ENCODE data around the gene ATP10A.

ATP10A gene

DNA sequence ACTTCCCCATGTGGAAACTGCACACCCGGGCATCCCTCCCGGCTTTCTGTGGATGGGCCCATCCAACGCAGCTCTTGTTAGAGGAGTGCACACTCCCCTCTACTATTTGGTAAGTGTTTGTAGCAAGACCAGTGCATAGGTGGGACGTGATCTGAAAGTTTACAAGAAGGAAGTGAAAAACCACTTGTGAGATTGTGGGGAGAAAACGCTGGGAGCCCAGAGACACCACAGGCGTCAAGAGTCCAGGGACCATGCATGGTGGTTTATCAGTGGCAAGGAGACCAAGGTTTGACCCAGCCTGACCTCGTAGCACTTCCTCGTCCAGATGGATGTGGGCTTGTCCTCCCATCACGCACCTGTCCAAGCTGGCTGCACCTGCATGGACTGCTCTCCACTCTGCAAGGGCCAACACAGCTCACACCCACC is 51.6 kb downstream of the ATP10A start:
- Histone ChIP-seq H3K36me3 (0 out of 22 replicates have a peak, but pooled peaks cover 0 to 5% (median 0%) of the 10 kb centered on the region in 11 experiments), H3K4me3 (no peak overlapping the region), H3K9me3 (replicated peaks in 1 of 11) (no peaks in the 10 kb centered on the region), H3K9ac (no peak overlapping the region), H3K27ac (no peak overlapping the region), H3K4me1 (peaks cover 11 to 66% (median 43%) of the 10 kb centered on the region in 10 experiments), H3K4me2 (peak overlapping the region; percentile 55 to 89 (median 73)), H4K20me1 (peaks cover 0 to 15% (median 4%) of the 10 kb centered on the region in 11 experiments; a peak in 8 of 22 replicates), H3K27me3 (peaks cover 0 to 12% (median 0%) of the 10 kb centered on the region in 11 experiments; a peak in 2 of 22 replicates)
- no peak for TF ChIP-seq Cebpa-rat (IDR thresholded peaks at IDR 0.05)

DNA sequence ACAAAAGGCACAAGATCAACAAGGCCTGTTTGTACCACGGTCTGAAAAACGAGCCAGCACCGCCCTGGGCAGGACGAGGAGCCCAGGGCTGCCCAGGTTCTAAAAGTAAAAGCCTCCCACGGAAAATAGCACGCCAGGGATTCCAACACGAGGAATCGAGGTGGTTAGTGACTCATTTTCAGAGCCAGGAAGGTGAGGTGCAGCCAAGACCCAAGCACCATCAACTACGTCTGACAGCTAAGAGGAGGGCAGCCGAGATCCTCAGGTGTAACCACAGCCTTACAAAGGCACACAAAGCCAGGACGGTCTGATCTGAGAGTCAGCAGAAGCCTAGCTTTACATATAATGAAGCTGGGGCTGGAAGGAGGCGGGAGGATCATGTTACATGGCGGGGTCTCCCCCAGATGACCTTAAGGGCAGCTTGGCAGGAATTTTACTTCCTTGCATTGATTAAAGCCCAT is 52.5 kb downstream of the ATP10A start:
- peaks cover 0 to 12% (median 0%) of the 10 kb centered on the region in 11 experiments; a peak in 2 of 22 replicates for H3K27me3 ChIP-seq
- no peak overlapping the region for H3K9ac ChIP-seq
- H3K9me3 ChIP-seq (replicated peaks in 1 of 11), result no peaks in the 10 kb centered on the region
- 0 out of 22 replicates have a peak, but pooled peaks cover 0 to 5% (median 0%) of the 10 kb centered on the region in 11 experiments for H3K36me3 ChIP-seq
- peak overlapping the region in 9 of 11 experiments; percentile 63 to 89 (median 73); a peak in 18 of 22 replicates for H3K4me2 ChIP-seq
- H4K20me1 ChIP-seq, result peaks cover 0 to 15% (median 4%) of the 10 kb centered on the region in 11 experiments; a peak in 8 of 22 replicates
- peaks cover 11 to 71% (median 44%) of the 10 kb centered on the region in 10 experiments for H3K4me1 ChIP-seq
- H3K27ac ChIP-seq, result no peak overlapping the region
- no peak overlapping the region for H3K4me3 ChIP-seq
- TF ChIP-seq Cebpa-rat (IDR thresholded peaks at IDR 0.05), result no peak

DNA sequence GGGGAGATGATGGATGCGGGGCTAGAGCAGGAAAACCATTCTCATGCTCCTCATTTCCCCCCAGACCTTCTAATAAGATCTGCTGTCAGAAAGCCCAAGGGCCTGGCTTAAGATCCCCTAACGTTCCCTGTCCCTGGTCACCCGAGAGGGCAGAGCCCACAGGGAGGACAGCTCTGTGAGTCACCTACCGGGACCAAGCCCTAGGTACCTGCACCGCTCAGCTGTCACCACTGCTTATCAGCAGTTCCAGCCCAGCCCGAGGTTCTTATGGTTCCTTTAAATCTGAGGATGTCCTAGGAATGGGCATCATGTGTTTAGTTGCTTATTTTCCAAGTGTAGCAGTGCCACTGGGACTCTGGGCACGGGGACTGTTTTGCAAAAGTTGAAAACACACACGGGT is 53.0 kb downstream of the ATP10A start:
- H3K4me3 ChIP-seq, result no peak overlapping the region
- peaks cover 0 to 15% (median 4%) of the 10 kb centered on the region in 11 experiments; a peak in 8 of 22 replicates for H4K20me1 ChIP-seq
- TF ChIP-seq Cebpa-rat (IDR thresholded peaks at IDR 0.05), result no peak
- H3K27me3 ChIP-seq, result peaks cover 0 to 12% (median 0%) of the 10 kb centered on the region in 11 experiments; a peak in 2 of 22 replicates
- no peaks in the 10 kb centered on the region for H3K9me3 ChIP-seq (replicated peaks in 1 of 11)
- peak overlapping the region in 5 of 11 experiments; percentile 63 to 77 (median 73); a peak in 4 of 22 replicates for H3K4me2 ChIP-seq
- H3K4me1 ChIP-seq, result peaks cover 11 to 72% (median 44%) of the 10 kb centered on the region in 10 experiments
- H3K9ac ChIP-seq, result no peak overlapping the region
- H3K36me3 ChIP-seq, result 0 out of 22 replicates have a peak, but pooled peaks cover 0 to 5% (median 0%) of the 10 kb centered on the region in 11 experiments
- no peak overlapping the region for H3K27ac ChIP-seq

DNA sequence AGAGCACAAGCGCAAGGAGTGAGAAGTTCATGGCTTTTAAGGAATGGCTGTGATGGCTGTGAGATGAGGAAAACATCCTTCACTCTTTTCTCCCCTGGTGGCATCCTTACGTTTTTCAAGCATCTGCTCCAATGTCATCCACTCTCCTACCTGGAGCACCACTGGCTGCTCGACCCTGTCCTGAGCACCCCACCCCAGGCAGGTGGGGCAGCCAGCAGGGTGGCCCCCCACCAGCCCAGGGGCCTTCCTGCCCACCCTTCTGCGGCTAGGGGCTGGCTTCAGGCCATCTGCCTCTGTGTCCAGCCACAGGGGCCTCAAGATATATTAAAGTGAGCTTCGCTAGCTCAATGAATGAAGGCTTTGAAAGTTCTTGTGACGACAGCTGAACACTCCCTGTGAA is 56.1 kb downstream of the ATP10A start:
- TF ChIP-seq Cebpa-rat (IDR thresholded peaks at IDR 0.05), result no peak
- Histone ChIP-seq H3K36me3 (0 out of 22 replicates have a peak, but pooled peaks cover 0 to 5% (median 0%) of the 10 kb centered on the region in 11 experiments), H4K20me1 (peaks cover 0 to 15% (median 4%) of the 10 kb centered on the region in 11 experiments; a peak in 8 of 22 replicates), H3K27me3 (peaks cover 0 to 16% (median 0%) of the 10 kb centered on the region in 11 experiments; a peak in 3 of 22 replicates), H3K9me3 (replicated peaks in 1 of 11) (no peaks in the 10 kb centered on the region), H3K4me3 (no peak overlapping the region), H3K9ac (no peak overlapping the region), H3K4me1 (peaks cover 11 to 72% (median 51%) of the 10 kb centered on the region in 10 experiments), H3K4me2 (no peak overlapping the region), H3K27ac (no peak overlapping the region)

DNA sequence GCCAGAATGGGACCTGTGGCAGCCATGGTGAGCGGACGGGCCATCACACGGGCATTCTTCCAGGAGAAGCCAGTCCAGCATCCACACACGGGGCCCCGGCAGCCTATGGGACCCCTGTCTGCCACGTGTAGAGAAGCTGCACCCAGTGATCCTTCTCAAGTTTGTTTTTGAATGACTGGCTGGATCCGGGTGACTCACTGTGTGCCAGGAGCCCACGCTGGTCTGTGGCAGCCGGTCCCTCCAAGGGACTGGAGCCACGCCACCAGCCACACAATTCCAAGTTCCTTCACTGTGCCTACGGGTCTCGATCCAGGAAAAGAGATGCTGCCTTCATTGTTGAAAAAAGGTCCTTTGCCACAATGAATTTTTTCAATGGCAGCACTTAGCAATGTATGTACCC is 58.1 kb downstream of the ATP10A start:
- Histone ChIP-seq H3K9me3 (replicated peaks in 1 of 11) (no peaks in the 10 kb centered on the region), H3K27me3 (peaks cover 0 to 35% (median 0%) of the 10 kb centered on the region in 11 experiments; a peak in 6 of 22 replicates), H3K36me3 (no peaks in the 10 kb centered on the region), H3K9ac (no peak overlapping the region), H4K20me1 (peaks cover 0 to 15% (median 0%) of the 10 kb centered on the region in 11 experiments; a peak in 3 of 22 replicates), H3K4me3 (no peak overlapping the region), H3K4me1 (peaks cover 11 to 72% (median 52%) of the 10 kb centered on the region in 10 experiments), H3K4me2 (peak overlapping the region in 4 of 11 experiments; percentile 4 to 21 (median 10); a peak in 3 of 22 replicates), H3K27ac (0 out of 22 replicates have a peak overlapping the region, but pooled peaks of 1 of the 11 experiments have one; percentile 5)
- no peak for TF ChIP-seq Cebpa-rat (IDR thresholded peaks at IDR 0.05)

DNA sequence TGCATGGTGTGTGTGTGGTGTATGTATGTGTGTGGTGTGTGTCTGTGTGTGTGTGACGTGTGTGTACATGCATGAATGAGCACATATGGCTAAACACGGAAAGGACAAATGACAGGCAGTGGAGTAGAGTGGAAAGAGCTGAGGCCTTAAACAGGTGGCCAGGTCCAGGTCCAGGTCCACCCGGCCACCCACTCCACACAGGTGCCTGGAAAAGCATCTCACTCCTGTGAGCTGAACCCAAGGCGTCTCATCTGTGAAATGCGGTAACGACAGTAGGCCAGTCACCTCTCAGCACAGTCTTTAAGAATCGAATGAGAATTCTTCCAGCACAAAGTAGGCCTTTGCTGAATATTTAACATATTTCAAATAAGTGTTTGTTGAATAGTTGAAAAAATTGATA is 58.7 kb downstream of the ATP10A start:
- Histone ChIP-seq H3K27ac (no peak overlapping the region), H3K4me1 (peaks cover 14 to 76% (median 56%) of the 10 kb centered on the region in 10 experiments), H4K20me1 (peaks cover 0 to 15% (median 0%) of the 10 kb centered on the region in 11 experiments; a peak in 3 of 22 replicates), H3K4me3 (no peak overlapping the region), H3K36me3 (no peaks in the 10 kb centered on the region), H3K9ac (no peak overlapping the region), H3K27me3 (peaks cover 0 to 41% (median 0%) of the 10 kb centered on the region in 11 experiments; a peak in 6 of 22 replicates), H3K4me2 (peak overlapping the region in 4 of 11 experiments; percentile 13 to 98 (median 96); a peak in 4 of 22 replicates), H3K9me3 (replicated peaks in 1 of 11) (no peaks in the 10 kb centered on the region)
- TF ChIP-seq Cebpa-rat (IDR thresholded peaks at IDR 0.05), result no peak

DNA sequence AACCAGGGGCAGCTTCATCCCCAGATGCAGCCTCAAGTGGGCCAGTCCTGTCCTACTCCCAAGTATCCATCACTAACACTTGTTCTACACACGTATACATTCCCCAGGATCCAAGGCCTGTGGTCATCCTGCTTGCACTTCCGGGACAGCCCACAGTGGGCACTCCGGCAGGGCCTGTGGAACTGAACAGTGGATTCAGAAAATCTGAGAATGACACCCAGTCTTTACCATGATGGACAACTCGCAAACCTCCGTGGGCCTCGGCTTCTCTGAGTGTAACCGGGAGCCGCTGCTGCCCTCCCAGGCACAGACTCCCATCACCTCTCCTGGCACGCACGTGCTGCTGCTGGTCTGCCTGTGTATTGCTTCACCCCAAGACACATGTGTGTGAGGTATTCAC is 59.6 kb downstream of the ATP10A start:
- no peak overlapping the region for H3K4me3 ChIP-seq
- H3K27me3 ChIP-seq, result peaks cover 0 to 50% (median 0%) of the 10 kb centered on the region in 11 experiments; a peak in 6 of 22 replicates
- peaks cover 23 to 85% (median 65%) of the 10 kb centered on the region in 10 experiments for H3K4me1 ChIP-seq

DNA sequence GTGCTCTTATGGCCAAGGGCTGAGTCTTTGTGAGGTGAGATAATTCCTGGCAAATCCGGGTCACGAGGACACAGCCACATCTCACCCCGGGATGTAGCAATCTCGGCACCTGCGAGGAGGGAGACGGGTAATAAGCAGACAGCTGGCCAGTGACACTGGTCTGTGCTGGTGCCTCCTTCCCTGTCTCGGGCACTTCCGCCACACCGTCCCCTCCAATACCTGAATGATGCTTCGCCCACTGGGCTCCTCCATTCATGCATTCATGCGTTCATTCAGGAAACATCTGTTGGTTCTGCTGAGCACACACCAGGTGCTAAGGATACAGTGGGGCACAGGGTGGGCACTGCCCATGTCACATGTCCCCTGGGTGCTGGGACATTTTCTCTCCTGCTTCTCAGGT is 60.1 kb downstream of the ATP10A start:
- H3K9me3 ChIP-seq (replicated peaks in 1 of 11), result no peaks in the 10 kb centered on the region
- peak overlapping the region in 4 of 11 experiments; percentile 38 to 68 (median 57); a peak in 7 of 22 replicates for H3K27ac ChIP-seq
- no peak for TF ChIP-seq Cebpa-rat (IDR thresholded peaks at IDR 0.05)
- no peaks in the 10 kb centered on the region for H3K36me3 ChIP-seq
- peaks cover 0 to 23% (median 0%) of the 10 kb centered on the region in 11 experiments; a peak in 3 of 22 replicates for H4K20me1 ChIP-seq
- peak overlapping the region in 9 of 11 experiments; percentile 49 to 99 (median 97); a peak in 18 of 22 replicates for H3K4me2 ChIP-seq
- peaks cover 28 to 90% (median 70%) of the 10 kb centered on the region in 10 experiments for H3K4me1 ChIP-seq
- H3K27me3 ChIP-seq, result peaks cover 0 to 55% (median 0%) of the 10 kb centered on the region in 11 experiments; a peak in 6 of 22 replicates
- H3K4me3 ChIP-seq, result no peak overlapping the region
- H3K9ac ChIP-seq, result peak overlapping the region in 2 of 11 experiments; percentile 39 to 45; a peak in 2 of 22 replicates

More for the DNA sequence above, 59.6 kb downstream of the ATP10A start:
- Histone ChIP-seq H3K27ac (peak overlapping the region in 3 of 11 experiments; percentile 22 to 68 (median 53); a peak in 3 of 22 replicates), H3K9ac (peak overlapping the region in 2 of 11 experiments; percentile 39 to 45; a peak in 1 of 22 replicates), H3K36me3 (no peaks in the 10 kb centered on the region), H3K9me3 (replicated peaks in 1 of 11) (no peaks in the 10 kb centered on the region), H3K4me2 (peak overlapping the region in 9 of 11 experiments; percentile 49 to 99 (median 97); a peak in 18 of 22 replicates), H4K20me1 (peaks cover 0 to 18% (median 0%) of the 10 kb centered on the region in 11 experiments; a peak in 3 of 22 replicates)
- TF ChIP-seq Cebpa-rat (IDR thresholded peaks at IDR 0.05), result no peak
